ENCODE results near the gene MRPL1.

GRCh38 chr4:77815636-77816035, 47.0 kb upstream of the MRPL1 start:
- TF ChIP-seq CTCF (IDR thresholded peaks at IDR 0.05) (no peak), EZH2 (IDR thresholded peaks at IDR 0.05) (no peak)

All from neural progenitor cell (in vitro differentiated cells).